ENCODE measurements around the gene SLC6A7.

SLC6A7 gene

DNA sequence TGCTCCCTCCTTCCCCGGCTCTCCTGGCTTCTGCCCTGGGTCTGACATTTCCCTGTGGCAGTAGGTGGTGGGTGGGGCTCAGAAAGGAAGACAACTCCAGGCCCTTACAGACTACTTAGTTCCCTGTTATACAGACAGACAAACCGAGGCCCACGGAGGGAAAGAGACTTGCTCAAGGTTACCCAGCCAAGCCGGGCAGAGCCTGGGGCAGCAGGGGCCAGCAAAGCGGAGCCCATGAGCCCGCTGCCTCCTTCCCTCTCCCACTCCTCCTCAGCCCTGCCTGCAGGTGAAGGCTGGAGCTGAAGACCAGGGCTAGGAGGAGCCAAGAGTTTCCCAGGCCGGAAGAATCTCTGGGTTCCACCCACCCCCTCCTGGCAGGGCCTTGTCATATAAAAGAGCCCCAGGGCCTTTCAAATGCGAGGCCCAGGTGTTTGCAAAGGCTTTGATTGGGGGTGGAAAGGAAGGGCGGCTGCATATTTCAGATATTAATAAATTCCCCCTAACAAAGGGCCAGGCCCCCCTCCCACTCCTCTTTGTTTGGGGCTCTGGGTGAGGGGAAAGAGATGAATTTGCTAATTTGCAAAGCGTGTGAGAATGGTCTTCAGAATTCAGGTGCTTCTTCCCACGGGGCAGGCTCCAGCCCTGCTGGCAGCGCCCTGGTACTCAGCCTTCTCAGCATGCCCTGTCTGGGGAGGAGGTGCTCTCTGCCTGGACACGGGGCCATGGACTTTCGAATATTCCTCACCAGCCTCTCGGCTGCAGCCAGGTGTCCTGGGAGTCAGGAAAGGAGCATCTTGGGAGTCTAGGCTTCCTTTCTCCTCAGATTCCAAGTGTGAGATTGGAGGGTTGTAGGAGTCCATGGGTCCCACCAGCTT lies 21.5 kb downstream of the SLC6A7 start:
- H3K4me1 ChIP-seq, result peaks cover 67% of the 10 kb centered on the region
- no peak for TF ChIP-seq Cebpa-rat (IDR thresholded peaks at IDR 0.05)
- H3K4me3 ChIP-seq, result no peak overlapping the region
- no peaks in the 10 kb centered on the region for H3K9me3 ChIP-seq
- H4K20me1 ChIP-seq, result no peaks in the 10 kb centered on the region
- H3K27ac ChIP-seq, result no peak overlapping the region
- 0 out of 2 replicates have a peak, but pooled peaks cover 5% of the 10 kb centered on the region for H3K27me3 ChIP-seq
- peak overlapping the region; percentile 87 for H3K4me2 ChIP-seq
- no peaks in the 10 kb centered on the region for H3K36me3 ChIP-seq
- H3K9ac ChIP-seq, result no peak overlapping the region

DNA sequence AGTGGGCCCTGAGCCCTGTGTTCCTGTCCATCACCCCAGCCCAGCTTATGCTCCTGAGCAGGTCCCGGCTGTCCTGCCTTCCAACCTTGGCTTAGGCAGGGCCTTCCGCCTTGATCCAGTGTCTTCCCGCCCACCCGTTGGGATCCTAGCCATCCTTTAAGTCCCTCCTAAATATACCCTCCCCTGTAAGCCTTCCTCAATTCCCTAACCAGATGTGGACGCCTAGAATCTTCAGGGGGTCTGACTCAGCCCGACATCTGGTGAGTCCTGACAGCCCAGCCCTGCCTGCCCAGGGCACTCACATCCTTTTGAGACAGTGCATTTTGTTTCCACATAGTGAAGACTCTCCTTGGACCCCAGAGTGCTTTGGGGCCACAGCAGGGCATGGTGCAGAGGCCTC lies 23.7 kb downstream of the SLC6A7 start:
- Histone ChIP-seq H4K20me1 (no peaks in the 10 kb centered on the region), H3K4me3 (no peak overlapping the region), H3K27ac (no peak overlapping the region), H3K9me3 (no peaks in the 10 kb centered on the region), H3K27me3 (0 out of 2 replicates have a peak, but pooled peaks cover under 1% of the 10 kb centered on the region), H3K4me1 (peaks cover 63% of the 10 kb centered on the region), H3K9ac (no peak overlapping the region), H3K36me3 (no peaks in the 10 kb centered on the region), H3K4me2 (no peak overlapping the region)
- TF ChIP-seq Cebpa-rat (IDR thresholded peaks at IDR 0.05), result no peak

DNA sequence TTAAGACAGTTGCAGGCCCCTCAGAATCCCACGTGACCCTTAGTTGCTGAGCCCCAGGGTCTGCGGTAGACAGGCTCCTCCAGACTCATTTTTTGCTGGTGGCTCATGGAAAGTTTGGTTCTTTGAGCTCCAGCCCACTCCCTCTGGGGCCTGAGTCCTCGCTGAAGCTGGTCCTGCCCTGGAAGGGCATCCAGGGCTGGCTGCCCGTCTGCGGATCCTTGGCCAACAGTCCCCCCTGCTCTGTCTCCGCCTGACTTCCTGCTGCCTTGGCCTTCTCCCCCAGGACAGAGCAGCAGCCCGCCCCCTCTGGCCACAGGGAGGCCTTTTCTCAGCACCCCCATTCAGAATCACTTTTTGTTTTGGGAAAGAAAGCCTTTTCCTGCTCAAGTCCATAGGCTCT lies 24.4 kb downstream of the SLC6A7 start:
- TF ChIP-seq Cebpa-rat (IDR thresholded peaks at IDR 0.05), result no peak
- Histone ChIP-seq H3K9ac (no peak overlapping the region), H3K27ac (no peak overlapping the region), H3K36me3 (no peaks in the 10 kb centered on the region), H3K9me3 (no peaks in the 10 kb centered on the region), H3K27me3 (no peaks in the 10 kb centered on the region), H3K4me2 (peak overlapping the region; percentile 20; the same call in 1 of the 2 replicates), H3K4me1 (peaks cover 56% of the 10 kb centered on the region), H4K20me1 (no peaks in the 10 kb centered on the region), H3K4me3 (no peak overlapping the region)

DNA sequence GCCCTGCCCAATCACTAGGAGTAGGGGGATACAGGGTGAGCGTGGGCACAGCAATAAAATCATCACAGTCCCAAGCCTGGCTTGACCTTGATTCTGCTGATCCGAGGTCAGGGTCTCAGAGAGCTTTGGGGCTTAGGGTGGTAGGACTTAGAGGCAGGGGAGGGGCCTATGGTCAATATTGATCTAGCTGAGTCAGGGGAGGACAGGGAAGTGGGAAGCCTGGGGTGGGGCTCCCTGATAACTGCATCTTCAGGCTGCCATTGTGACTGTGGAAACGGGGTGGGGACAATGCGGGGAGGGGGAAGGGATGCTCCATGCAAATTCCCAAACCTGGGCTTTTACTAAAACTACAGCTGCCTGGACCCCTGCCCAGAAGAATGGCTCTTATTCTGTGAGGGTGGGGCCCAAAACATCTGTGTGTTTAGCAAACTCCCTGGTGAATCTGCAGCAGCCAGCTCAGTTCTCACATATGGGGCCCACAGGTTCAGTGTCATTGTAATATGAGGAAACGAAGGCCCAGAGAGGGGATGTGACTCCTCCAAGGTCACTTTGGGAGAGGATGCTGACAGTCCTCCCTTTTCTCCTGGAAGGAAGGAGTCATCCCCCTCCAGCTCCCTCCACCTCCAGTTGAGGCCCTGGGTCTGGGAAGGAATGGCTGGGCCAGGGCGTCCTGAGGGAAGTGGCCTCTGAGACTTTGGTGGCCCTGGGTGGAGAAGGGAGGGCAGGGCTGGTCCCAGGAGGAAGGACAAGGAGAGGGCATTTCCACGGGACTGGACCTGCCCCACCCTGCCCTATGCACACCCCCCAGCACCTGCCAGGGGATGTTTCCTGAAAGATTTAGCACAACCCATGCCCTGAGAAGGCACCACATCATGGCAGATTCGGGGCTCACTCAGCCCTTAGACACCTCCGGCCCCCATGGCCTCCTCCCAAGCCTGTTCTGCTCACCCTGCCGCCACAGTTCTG lies 26.4 kb downstream of the SLC6A7 start:
- no peak overlapping the region for H3K27ac ChIP-seq
- H4K20me1 ChIP-seq, result no peaks in the 10 kb centered on the region

DNA sequence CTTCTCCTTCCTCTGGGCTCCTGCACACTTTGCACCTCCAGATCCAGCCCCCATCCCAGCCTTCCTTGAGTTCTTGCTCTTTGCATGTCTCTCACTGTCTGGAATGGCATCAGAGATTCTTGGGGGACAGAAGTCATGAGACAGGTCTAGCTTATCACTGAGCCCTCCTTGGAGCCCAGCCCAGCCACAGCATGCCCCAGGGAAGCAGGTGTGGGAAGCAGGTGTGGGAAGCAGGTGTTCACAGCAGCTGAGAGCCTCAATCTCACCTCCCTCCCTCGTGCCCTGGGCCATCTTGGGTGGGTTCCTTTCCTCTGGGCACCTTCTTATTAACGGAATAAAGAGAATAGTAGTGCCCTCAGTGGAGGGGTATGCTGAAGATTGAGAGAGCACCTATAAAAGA lies 27.2 kb downstream of the SLC6A7 start:
- no peak for TF ChIP-seq Cebpa-rat (IDR thresholded peaks at IDR 0.05)
- Histone ChIP-seq H3K9ac (0 out of 2 replicates have a peak overlapping the region, but pooled peaks have one; percentile 45), H3K4me3 (no peak overlapping the region), H4K20me1 (no peaks in the 10 kb centered on the region), H3K27me3 (no peaks in the 10 kb centered on the region), H3K27ac (no peak overlapping the region), H3K4me2 (peak overlapping the region; percentile 34; the same call in 1 of the 2 replicates), H3K4me1 (peaks cover 40% of the 10 kb centered on the region), H3K9me3 (no peaks in the 10 kb centered on the region), H3K36me3 (no peaks in the 10 kb centered on the region)

More for the DNA sequence above, 26.4 kb downstream of the SLC6A7 start:
- Histone ChIP-seq H3K9me3 (no peaks in the 10 kb centered on the region), H3K27me3 (no peaks in the 10 kb centered on the region), H3K4me2 (no peak overlapping the region), H3K36me3 (no peaks in the 10 kb centered on the region), H3K4me3 (no peak overlapping the region), H3K4me1 (peaks cover 46% of the 10 kb centered on the region), H3K9ac (no peak overlapping the region)
- no peak for TF ChIP-seq Cebpa-rat (IDR thresholded peaks at IDR 0.05)

DNA sequence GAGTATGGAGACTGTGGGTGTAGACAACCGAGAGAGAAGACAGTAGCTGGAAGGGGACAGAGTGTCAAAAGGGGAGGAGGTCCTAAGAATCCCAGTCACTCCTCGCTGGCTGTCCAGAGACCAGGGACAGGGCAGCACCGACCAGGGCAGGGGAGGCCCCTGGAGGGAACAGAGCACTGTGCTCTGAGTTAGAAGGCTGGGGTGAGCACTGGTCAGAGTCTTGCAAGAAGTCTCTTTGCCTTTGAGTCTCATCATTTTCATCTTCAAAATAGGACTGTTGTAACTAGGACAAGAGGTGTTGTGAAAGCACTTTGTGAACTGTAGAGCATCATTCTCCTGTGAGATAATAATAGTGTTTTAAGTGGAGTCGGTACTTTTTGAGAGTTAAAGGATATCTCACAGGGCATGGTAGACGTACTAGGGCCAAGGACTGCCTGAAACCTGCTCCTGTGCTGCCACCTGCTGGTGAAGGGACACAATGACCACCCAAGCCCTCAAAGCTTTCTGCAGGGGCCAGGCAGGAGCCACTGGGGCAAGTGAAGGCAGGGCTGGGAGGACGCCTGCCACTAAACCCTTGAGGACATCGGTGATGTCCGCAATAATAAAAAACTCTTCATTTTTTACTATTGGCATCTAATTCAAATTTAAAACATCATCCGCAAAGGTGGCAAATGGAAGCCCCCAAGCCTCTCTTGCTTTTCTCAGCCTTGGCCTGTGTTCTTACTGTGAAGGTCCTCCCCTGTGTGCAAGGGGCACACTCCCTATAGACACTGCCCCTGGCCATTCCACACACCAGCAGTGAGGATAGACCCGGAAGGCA lies 28.2 kb downstream of the SLC6A7 start:
- H3K27ac ChIP-seq, result no peak overlapping the region
- H3K4me2 ChIP-seq, result peak overlapping the region; percentile 28
- H3K27me3 ChIP-seq, result no peaks in the 10 kb centered on the region

DNA sequence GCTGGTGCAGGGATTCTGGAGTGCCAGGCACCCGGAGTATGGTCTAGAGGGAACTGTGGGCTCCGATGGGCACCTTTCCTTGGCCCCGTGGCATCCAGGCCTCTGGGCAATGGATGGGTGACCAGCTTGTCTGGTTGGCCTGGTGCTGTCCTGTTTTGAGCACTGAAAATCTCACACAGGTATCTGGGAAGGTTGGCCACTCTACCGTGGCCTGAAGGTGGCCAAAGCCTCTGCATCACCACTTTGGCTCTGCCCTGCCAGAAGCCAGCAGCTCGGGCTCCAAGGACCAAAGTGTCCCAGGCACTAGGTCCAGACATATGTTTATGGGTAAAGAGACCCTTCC lies 28.8 kb downstream of the SLC6A7 start:
- TF ChIP-seq Cebpa-rat (IDR thresholded peaks at IDR 0.05), result no peak

More for the DNA sequence above, 28.2 kb downstream of the SLC6A7 start:
- no peak overlapping the region for H3K4me3 ChIP-seq
- no peaks in the 10 kb centered on the region for H3K9me3 ChIP-seq
- H4K20me1 ChIP-seq, result no peaks in the 10 kb centered on the region
- no peak for TF ChIP-seq Cebpa-rat (IDR thresholded peaks at IDR 0.05)
- H3K36me3 ChIP-seq, result no peaks in the 10 kb centered on the region
- no peak overlapping the region; the same call in 1 of the 2 replicates for H3K9ac ChIP-seq
- peaks cover 30% of the 10 kb centered on the region for H3K4me1 ChIP-seq

DNA sequence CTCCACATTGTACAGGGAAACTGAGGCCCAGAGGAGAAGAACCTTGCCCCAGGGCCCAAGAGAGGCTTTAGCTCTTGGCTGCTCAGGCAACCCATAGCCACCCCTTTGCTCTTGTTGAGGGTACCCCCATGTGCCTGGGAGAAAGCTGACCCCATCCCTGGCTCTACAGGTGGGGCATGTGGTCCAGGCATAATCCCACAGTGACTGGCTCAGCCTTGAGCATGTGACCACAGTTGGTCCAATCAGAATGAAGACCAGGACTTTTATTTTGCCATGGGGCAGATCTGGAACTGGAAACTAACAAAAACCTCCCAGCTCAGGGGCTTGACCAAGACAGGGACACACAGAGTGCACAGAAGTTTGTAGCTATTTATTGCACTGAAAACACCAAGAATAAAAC lies 29.3 kb downstream of the SLC6A7 start:
- Histone ChIP-seq H4K20me1 (no peaks in the 10 kb centered on the region), H3K9ac (no peak overlapping the region), H3K27me3 (no peaks in the 10 kb centered on the region), H3K9me3 (no peaks in the 10 kb centered on the region), H3K4me1 (peaks cover 23% of the 10 kb centered on the region), H3K27ac (no peak overlapping the region), H3K4me3 (no peak overlapping the region), H3K4me2 (no peak overlapping the region), H3K36me3 (no peaks in the 10 kb centered on the region)
- TF ChIP-seq Cebpa-rat (IDR thresholded peaks at IDR 0.05), result no peak

More for the DNA sequence above, 28.8 kb downstream of the SLC6A7 start:
- Histone ChIP-seq H3K4me3 (no peak overlapping the region), H3K9me3 (no peaks in the 10 kb centered on the region), H3K27me3 (no peaks in the 10 kb centered on the region), H3K36me3 (no peaks in the 10 kb centered on the region), H3K4me2 (no peak overlapping the region), H3K9ac (no peak overlapping the region), H3K4me1 (peaks cover 27% of the 10 kb centered on the region), H4K20me1 (no peaks in the 10 kb centered on the region), H3K27ac (no peak overlapping the region)

DNA sequence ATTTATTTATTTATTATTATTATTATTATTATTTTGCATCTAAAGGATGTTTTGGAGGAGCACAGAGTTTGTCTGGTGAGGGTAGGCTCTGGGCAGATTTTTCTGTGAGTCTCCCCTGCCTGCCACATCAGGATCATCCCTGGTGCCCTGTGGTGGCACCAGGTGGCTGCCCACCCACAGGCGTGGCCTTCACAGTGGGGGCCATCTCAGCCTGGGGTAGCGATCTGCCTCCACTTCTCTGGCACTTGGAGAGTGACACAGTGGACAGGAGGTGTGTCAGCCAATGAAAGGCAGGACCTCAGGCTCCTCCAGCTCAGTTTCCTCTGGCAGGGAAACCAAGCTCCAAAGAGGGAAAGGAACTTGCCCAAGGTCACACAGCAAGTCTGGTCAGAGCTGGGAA lies 30.0 kb downstream of the SLC6A7 start:
- TF ChIP-seq Cebpa-rat (IDR thresholded peaks at IDR 0.05), result no peak
- Histone ChIP-seq H3K9me3 (no peaks in the 10 kb centered on the region), H3K36me3 (no peaks in the 10 kb centered on the region), H3K9ac (no peak overlapping the region), H4K20me1 (no peaks in the 10 kb centered on the region), H3K4me2 (no peak overlapping the region), H3K4me3 (no peak overlapping the region), H3K27ac (no peak overlapping the region), H3K4me1 (peaks cover 18% of the 10 kb centered on the region), H3K27me3 (no peaks in the 10 kb centered on the region)

All from BLaER1 (cell line).